OCI-LY7 (cell line): ENCODE data around the gene NOP10. TPM values are rescaled to one million over a fixed set of nuclear protein-coding genes. Genes with fewer than 3 reads are reported as not detected.

ENCODE experiments used
- BruUV-seq: library from RNA; stranded (reverse); fragments of 400-500 nt; replicated peaks from 2 replicates; lab custom pipeline; 2021; lab: Mats Ljungman, UMichigan
- CTCF ChIA-PET: fragments of 300-600 bp; sonication (Branson Sonifier 250); formaldehyde crosslinking; loops from one replicate; lab custom pipeline; 2022; ENCODE audit warnings: antibody characterized with exemption; ENCODE audit not compliant: unreplicated experiment; lab: Charles Lee
- POLR2A ChIA-PET: fragments of 300-600 bp; sonication (Branson Sonifier 250); formaldehyde crosslinking; loops from one replicate; lab custom pipeline; 2022; ENCODE audit warnings: antibody characterized with exemption; lab: Charles Lee
- DNase-seq: peaks from one replicate; pipeline ENCODE4 v3.0.0-alpha.2; 2015; ENCODE audit warnings: low spot score
- H2AFZ ChIP-seq: fragments of 200-600 bp; sonication (generic), shearing (Covaris generic); 2 replicates; pipeline ENCODE4 v1.6.1; 2014; ENCODE audit warnings: mild to moderate bottlenecking, antibody characterized with exemption, low read length, moderate library complexity
- H3K27ac ChIP-seq: fragments of 200-600 bp; sonication (generic); 2 replicates; pipeline ENCODE4 v1.5.1; 2014; ENCODE audit warnings: mixed run types, low read depth, mild to moderate bottlenecking, moderate library complexity, low read length, inconsistent platforms; ENCODE audit not compliant: poor library complexity, severe bottlenecking
- H3K36me3 ChIP-seq: fragments of 200-600 bp; sonication (generic); 2 replicates; pipeline ENCODE4 v1.6.1; 2014; ENCODE audit warnings: mild to moderate bottlenecking, antibody characterized with exemption, low read length, moderate library complexity, mixed read lengths; ENCODE audit not compliant: insufficient read depth
- H3K4me1 ChIP-seq: fragments of 200-600 bp; sonication (generic); 2 replicates; pipeline ENCODE4 v1.5.1; 2014; ENCODE audit warnings: mild to moderate bottlenecking, low read length; ENCODE audit not compliant: insufficient read depth, poor library complexity, severe bottlenecking
- H3K4me2 ChIP-seq: fragments of 200-600 bp; sonication (generic); 2 replicates; pipeline ENCODE4 v1.6.1; 2014; ENCODE audit warnings: mild to moderate bottlenecking, low read length
- H3K4me3 ChIP-seq: fragments of 200-600 bp; sonication (generic); 2 replicates; pipeline ENCODE4 v1.5.1; 2014; ENCODE audit warnings: mild to moderate bottlenecking, low read depth, low read length; ENCODE audit not compliant: poor library complexity, severe bottlenecking
- H3K79me2 ChIP-seq: fragments of 200-600 bp; sonication (generic); 2 replicates; pipeline ENCODE4 v1.6.1; 2016; ENCODE audit warnings: low read depth, mild to moderate bottlenecking, low read length, moderate library complexity, mixed read lengths; ENCODE audit not compliant: insufficient read depth
- H3K9me2 ChIP-seq: fragments of 200-600 bp; sonication (generic); 2 replicates; pipeline ENCODE4 v1.6.1; 2016; ENCODE audit warnings: mild to moderate bottlenecking, low read length, mixed read lengths; ENCODE audit not compliant: insufficient read depth
- H3K9me3 ChIP-seq: fragments of 200-600 bp; sonication (generic); 2 replicates; pipeline ENCODE4 v1.6.1; 2014; ENCODE audit warnings: mild to moderate bottlenecking, mixed run types, low read length, mixed read lengths
- H4K20me1 ChIP-seq: fragments of 200-600 bp; sonication (generic); 2 replicates; pipeline ENCODE4 v1.6.1; 2014; ENCODE audit warnings: mild to moderate bottlenecking, antibody characterized with exemption, low read length, moderate library complexity, mixed read lengths; ENCODE audit not compliant: insufficient read depth
- CTCF ChIP-seq: fragments of 200-600 bp; sonication (generic); conservative IDR thresholded peaks from 2 replicates; pipeline ENCODE4 v1.5.1; 2014; ENCODE audit warnings: mild to moderate bottlenecking, antibody characterized with exemption, low read length, moderate library complexity, mixed read lengths
- EZH2phosphoT487 ChIP-seq: fragments of 200-600 bp; sonication (generic); IDR thresholded peaks from 2 replicates; pipeline ENCODE4 v1.6.1; 2018; ENCODE audit warnings: low read depth, borderline replicate concordance, mild to moderate bottlenecking, mixed run types, antibody characterized with exemption, low read length, moderate library complexity, mixed read lengths
- intact Hi-C: fragments of 100-400 bp; cut with micrococcal nuclease; formaldehyde crosslinking; loops from one replicate; pipeline ENCODE4 v1.10.0; 2022; ENCODE audit not compliant: unreplicated experiment
- total RNA-seq, 2 experiments: library from RNA; depleted of rRNA in 1 of 2; stranded (reverse); fragments of >200 nt in 1 of 2; shearing (Covaris generic) in 1 of 2; gene quantifications; 2 replicates each; pipeline ENCODE4 v1.2.3, GENCODE V29; 2014 to 2022

Gene NOP10
- total RNA-seq, 2 experiments from 2014 or later = 130 to 191 TPM

- DNase-seq = peak; percentile 41
- peak overlapping the region; percentile 77 for H3K4me2 ChIP-seq
- H2AFZ ChIP-seq = peak overlapping the region; percentile 82
- H3K27ac ChIP-seq = peak overlapping the region; percentile 65
- H3K9me3 ChIP-seq = no peaks in the 10 kb centered on the region
- H3K79me2 ChIP-seq = peaks cover 17% of the 10 kb centered on the region
- peak overlapping the region; percentile 90 for H3K4me3 ChIP-seq
- H3K4me1 ChIP-seq = peaks cover 46% of the 10 kb centered on the region
- intact Hi-C loops = loop anchor here (2.0 to 5.0 kb wide), 2 partner anchors 125 to 298 kb away; partner anchors contain the start of genes AVEN and KATNBL1
- peaks cover 34% of the 10 kb centered on the region for H3K36me3 ChIP-seq
- CTCF ChIA-PET = no interaction called here
- POLR2A ChIA-PET = interaction anchor here (0.6 to 0.9 kb wide), 3 partner anchors 30 to 112 kb away, joined by 3 to 5 read pairs (median 4); partner anchors contain the start of gene LPCAT4
- no peaks in the 10 kb centered on the region for H3K9me2 ChIP-seq
- no TSS peak for BruUV-seq
- TF ChIP-seq EZH2phosphoT487 (no peak), CTCF (no peak)
- no peaks in the 10 kb centered on the region for H4K20me1 ChIP-seq
These were observed 5.9 kb downstream of the NOP10 start for GRCh38 chr15:34336991-34337556.

- H3K4me1 ChIP-seq = peaks cover 41% of the 10 kb centered on the region
- no peaks in the 10 kb centered on the region for H4K20me1 ChIP-seq
- H3K27ac ChIP-seq = peak overlapping the region; percentile 65
- peaks cover 10% of the 10 kb centered on the region; the same call in 1 of the 2 replicates for H3K79me2 ChIP-seq
- peak overlapping the region; percentile 90 for H3K4me3 ChIP-seq
- intact Hi-C loops = loop anchor here (2.0 to 5.0 kb wide), 2 partner anchors 124 to 298 kb away; partner anchors contain the start of genes AVEN and KATNBL1
- ChIA-PET POLR2A (interaction anchor here (0.9 to 1.2 kb wide), 3 partner anchors 9 to 32 kb away, joined by 3 to 5 read pairs (median 3); no protein-coding TSS in a partner anchor), CTCF (no interaction called here)
- no peak for TF ChIP-seq EZH2phosphoT487
- TF ChIP-seq CTCF = no peak
- no peak for DNase-seq
- H2AFZ ChIP-seq = peak overlapping the region; percentile 82
- no peaks in the 10 kb centered on the region for H3K9me2 ChIP-seq
- peak overlapping the region; percentile 77 for H3K4me2 ChIP-seq
- BruUV-seq = no TSS peak
- H3K36me3 ChIP-seq = peaks cover 27% of the 10 kb centered on the region
- H3K9me3 ChIP-seq = no peaks in the 10 kb centered on the region
These were observed 6.5 kb downstream of the NOP10 start for GRCh38 chr15:34336231-34336990.
